NT2/D1 (cell line): Measurements from ENCODE around the gene MALRD1.
"Not testable (repeated sequence)": the region's sequence is repeated elsewhere in the genome, so short reads cannot be mapped to it uniquely, and the experiment has no call there.

Experiments
- DNase-seq: peaks from one replicate; pipeline ENCODE4 v3.0.0-alpha.2; 2011; ENCODE audit warnings: low read depth, low spot score
- H3K27me3 ChIP-seq: 2 replicates; pipeline ENCODE4 v1.6.0; 2011; ENCODE audit warnings: mild to moderate bottlenecking; ENCODE audit not compliant: insufficient read length, insufficient read depth
- H3K36me3 ChIP-seq: 2 replicates; pipeline ENCODE4 v1.6.1; 2011; ENCODE audit warnings: mild to moderate bottlenecking, low read length, mixed read lengths; ENCODE audit not compliant: insufficient read depth, insufficient read length
- H3K4me1 ChIP-seq: 2 replicates; pipeline ENCODE4 v1.5.1; 2011; ENCODE audit not compliant: insufficient read depth, insufficient read length
- H3K4me3 ChIP-seq: 2 replicates; pipeline ENCODE4 v1.5.1; 2011; ENCODE audit warnings: low read depth; ENCODE audit not compliant: insufficient read length
- H3K9ac ChIP-seq: 2 replicates; pipeline ENCODE4 v1.6.0; 2011; ENCODE audit warnings: low read depth; ENCODE audit not compliant: insufficient read length
- H3K9me3 ChIP-seq: 2 replicates; pipeline ENCODE4 v1.5.1; 2011; ENCODE audit warnings: mild to moderate bottlenecking, low read length; ENCODE audit not compliant: insufficient read depth
- SUZ12 ChIP-seq: IDR thresholded peaks from 2 replicates; pipeline ENCODE4 v1.6.1; 2011; ENCODE audit not compliant: insufficient read length, insufficient read depth; ENCODE audit errors: extremely low read depth
- YY1 ChIP-seq: IDR thresholded peaks from 2 replicates; pipeline ENCODE4 v1.6.1; 2011; ENCODE audit not compliant: insufficient read length, insufficient read depth
- ZNF274 ChIP-seq: IDR thresholded peaks from 2 replicates; pipeline ENCODE4 v1.6.1; 2011; ENCODE audit warnings: mild to moderate bottlenecking, low read depth, low read length

Gene MALRD1

DNA sequence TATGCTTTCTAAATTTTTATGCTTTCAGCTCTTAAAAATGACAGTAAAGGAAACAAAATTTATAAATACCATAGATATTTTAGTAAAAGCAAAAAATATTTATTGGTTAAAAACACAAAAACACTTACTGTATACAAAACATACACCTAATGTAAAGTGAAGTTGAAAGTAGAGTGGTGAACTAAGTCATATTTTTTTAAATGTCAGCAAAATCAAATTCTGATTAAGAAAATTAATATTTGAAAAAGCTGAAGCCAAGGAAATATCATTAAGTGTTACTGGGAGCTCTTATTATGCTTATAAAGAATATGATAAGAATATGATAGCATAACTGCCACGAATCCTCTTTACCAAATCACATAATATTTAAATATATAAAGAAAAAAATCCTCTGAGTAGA lies 702.4 kb downstream of the MALRD1 start:
- H3K4me1 ChIP-seq: no peaks in the 10 kb centered on the region
- no peak overlapping the region for H3K4me3 ChIP-seq
- no peak for DNase-seq
- no peaks in the 10 kb centered on the region for H3K9me3 ChIP-seq
- H3K36me3 ChIP-seq: no peaks in the 10 kb centered on the region
- no peaks in the 10 kb centered on the region for H3K27me3 ChIP-seq
- TF ChIP-seq YY1 (no peak), ZNF274 (no peak), SUZ12 (no peak)
- H3K9ac ChIP-seq: no peak overlapping the region

GRCh38 chr10:19756919-19757318 lies 708.3 kb downstream of the MALRD1 start:
- DNase-seq: no peak
- Histone ChIP-seq H3K4me1 (no peaks in the 10 kb centered on the region), H3K9ac (no peak overlapping the region), H3K27me3 (no peaks in the 10 kb centered on the region), H3K4me3 (no peak overlapping the region), H3K36me3 (no peaks in the 10 kb centered on the region), H3K9me3 (no peaks in the 10 kb centered on the region)
- TF ChIP-seq YY1: no peak
- TF ChIP-seq SUZ12: no peak
- no peak for TF ChIP-seq ZNF274

GRCh38 chr10:19762026-19762425 lies 713.4 kb downstream of the MALRD1 start:
- Histone ChIP-seq H3K4me3 (no peak overlapping the region), H3K9ac (no peak overlapping the region), H3K9me3 (no peaks in the 10 kb centered on the region), H3K4me1 (no peaks in the 10 kb centered on the region), H3K36me3 (no peaks in the 10 kb centered on the region), H3K27me3 (no peaks in the 10 kb centered on the region)
- TF ChIP-seq YY1 (no peak), SUZ12 (no peak), ZNF274 (no peak)
- DNase-seq: no peak

DNA sequence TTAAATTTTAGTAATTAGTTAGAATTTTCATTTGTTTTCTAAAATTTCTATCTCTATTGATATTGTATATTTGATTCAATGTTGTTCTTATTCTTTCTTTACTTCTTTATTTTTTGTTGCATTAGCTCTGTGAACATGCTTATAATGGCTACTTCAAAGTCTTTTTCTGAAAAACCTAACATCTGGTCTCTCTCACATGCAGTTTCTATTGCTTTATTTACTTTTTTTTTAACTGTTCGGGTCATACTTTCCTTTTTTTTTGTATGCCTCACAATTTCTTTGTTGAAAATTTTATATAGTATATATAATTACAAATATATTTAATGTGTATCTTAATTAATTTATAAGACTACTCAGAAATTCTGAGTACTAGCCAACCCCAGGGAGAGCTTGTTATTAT lies 715.5 kb downstream of the MALRD1 start:
- Histone ChIP-seq H3K4me1 (no peaks in the 10 kb centered on the region), H3K36me3 (no peaks in the 10 kb centered on the region), H3K27me3 (no peaks in the 10 kb centered on the region), H3K4me3 (no peak overlapping the region), H3K9me3 (no peaks in the 10 kb centered on the region), H3K9ac (no peak overlapping the region)
- TF ChIP-seq SUZ12 (no peak), ZNF274 (no peak), YY1 (no peak)
- DNase-seq: no peak

- Histone ChIP-seq H3K4me3 (no peak overlapping the region), H3K9ac (no peak overlapping the region), H3K9me3 (no peaks in the 10 kb centered on the region), H3K36me3 (no peaks in the 10 kb centered on the region), H3K4me1 (no peaks in the 10 kb centered on the region), H3K27me3 (no peaks in the 10 kb centered on the region)
- DNase-seq: peak; percentile 16
- TF ChIP-seq ZNF274: no peak
- TF ChIP-seq YY1: no peak
- no peak for TF ChIP-seq SUZ12
Measured at GRCh38 chr10:19767876-19768275, 719.3 kb downstream of the MALRD1 start.

- DNase-seq, H3K9me3 ChIP-seq, H3K4me1 ChIP-seq, H3K4me3 ChIP-seq, H3K27me3 ChIP-seq, H3K9ac ChIP-seq, H3K36me3 ChIP-seq: not testable (repeated sequence)
Measured at GRCh38 chr10:19769826-19770225, 721.2 kb downstream of the MALRD1 start.

- H3K4me3 ChIP-seq: no peak overlapping the region
- no peaks in the 10 kb centered on the region for H3K4me1 ChIP-seq
- H3K27me3 ChIP-seq: no peaks in the 10 kb centered on the region
- no peak for DNase-seq
- no peaks in the 10 kb centered on the region for H3K36me3 ChIP-seq
- no peak overlapping the region for H3K9ac ChIP-seq
- TF ChIP-seq YY1 (no peak), ZNF274 (no peak), SUZ12 (no peak)
- no peaks in the 10 kb centered on the region for H3K9me3 ChIP-seq
Measured at GRCh38 chr10:19772972-19773371, 724.4 kb downstream of the MALRD1 start.

DNA sequence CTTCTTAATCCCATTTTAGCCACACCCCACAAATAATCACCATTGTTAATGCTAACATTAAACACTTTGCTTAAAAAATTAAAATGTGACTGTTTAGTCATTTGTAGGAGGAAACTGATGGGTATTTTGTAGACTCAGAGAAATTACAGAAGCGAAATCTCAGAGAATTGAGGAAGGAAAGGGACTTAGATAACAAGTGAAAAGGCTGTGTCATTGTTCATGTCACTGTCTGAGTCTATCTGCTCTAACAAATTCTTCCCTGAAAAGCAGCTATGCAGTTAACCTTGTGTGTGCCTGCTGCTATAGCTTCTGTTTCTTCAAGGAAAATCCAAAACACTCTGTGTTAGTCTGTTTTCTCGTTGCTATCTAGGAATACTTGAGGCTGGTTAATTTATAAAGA lies 726.7 kb downstream of the MALRD1 start:
- Histone ChIP-seq H3K9ac (no peak overlapping the region), H3K4me3 (no peak overlapping the region), H3K27me3 (no peaks in the 10 kb centered on the region), H3K9me3 (no peaks in the 10 kb centered on the region), H3K4me1 (no peaks in the 10 kb centered on the region), H3K36me3 (no peaks in the 10 kb centered on the region)
- TF ChIP-seq SUZ12: no peak
- no peak for TF ChIP-seq ZNF274
- TF ChIP-seq YY1: no peak
- no peak for DNase-seq
